Endothelial cell of umbilical vein (primary cell): ENCODE results near the gene RNF144B. TPM values are rescaled to one million over a fixed set of nuclear protein-coding genes. Genes with fewer than 3 reads are reported as not detected.

Experiments used
- BruUV-seq: library from RNA; stranded (reverse); fragments of 400-500 nt; replicated peaks from 2 replicates; lab custom pipeline; 2021; lab: Mats Ljungman, UMichigan
- CTCF ChIA-PET: fragments of 300-600, 350-600 bp; sonication (Branson Sonifier 250); formaldehyde crosslinking; loops from one replicate; lab custom pipeline; 2021; ENCODE audit warnings: antibody characterized with exemption, inconsistent platforms; lab: Charles Lee
- POLR2A ChIA-PET: fragments of 300-600, 350-600 bp; sonication (Branson Sonifier 250); formaldehyde crosslinking; loops from one replicate; lab custom pipeline; 2021; ENCODE audit warnings: antibody characterized with exemption, inconsistent platforms; lab: Charles Lee
- DNase-seq: peaks from one replicate; pipeline ENCODE4 v3.0.0-alpha.2; 2011; ENCODE audit warnings: low read depth, low spot score
- FAIRE-seq: peaks from 2 replicates; lab custom pipeline; 2011; peaks lifted over from hg19 to GRCh38; lab: Jason Lieb, UNC
- H2AFZ ChIP-seq: 2 replicates; pipeline ENCODE4 v1.6.0; 2012; ENCODE audit warnings: low read depth, low read length, control low read depth, inconsistent platforms
- H3K27ac ChIP-seq: 2 replicates; pipeline ENCODE4 v1.5.1; 2011; ENCODE audit warnings: low read depth, mild to moderate bottlenecking, control low read depth, low read length, moderate library complexity; ENCODE audit not compliant: insufficient read depth
- H3K27me3 ChIP-seq, 2 experiments: 2 replicates each; pipeline versions ENCODE4 v1.6.0 to v1.6.1; 2011; ENCODE audit warnings: low read length in 2 of 2, mixed read lengths in 1 of 2; ENCODE audit not compliant: control insufficient read depth in 2 of 2, insufficient read depth in 2 of 2
- H3K36me3 ChIP-seq, 2 experiments: 2 replicates in 1 of 2; 3 replicates in 1 of 2; pipeline ENCODE4 v1.5.1; 2011; ENCODE audit warnings: low read length in 2 of 2, mild to moderate bottlenecking in 1 of 2, moderate library complexity in 1 of 2; ENCODE audit not compliant: control insufficient read depth in 2 of 2, insufficient read depth in 2 of 2; ENCODE audit errors: extremely low read depth in 1 of 2
- H3K4me1 ChIP-seq: 3 replicates; pipeline ENCODE4 v1.5.1; 2011; ENCODE audit warnings: mild to moderate bottlenecking, low read length; ENCODE audit not compliant: control insufficient read depth, insufficient read depth; ENCODE audit errors: extremely low read depth
- H3K4me2 ChIP-seq: 2 replicates; pipeline ENCODE4 v1.6.1; 2011; ENCODE audit warnings: low read length, control low read depth, mixed read lengths; ENCODE audit not compliant: insufficient read depth
- H3K4me3 ChIP-seq, 3 experiments: fragments of 200-600 bp in 1 of 3; sonication (generic), shearing (Covaris generic) in 1 of 3; replicated peaks in 1 of 3; 2 replicates each; pipeline ENCODE4 v1.5.1; 2011 to 2016; ENCODE audit warnings: control low read depth in 3 of 3, low read length in 3 of 3, mild to moderate bottlenecking in 2 of 3, inconsistent platforms in 1 of 3, low read depth in 1 of 3, moderate library complexity in 1 of 3; ENCODE audit not compliant: insufficient read depth in 1 of 3
- H3K79me2 ChIP-seq: 2 replicates; pipeline ENCODE4 v1.6.0; 2012; ENCODE audit warnings: low read length, inconsistent platforms; ENCODE audit not compliant: control insufficient read depth, insufficient read depth
- H3K9ac ChIP-seq: replicated peaks from 2 replicates; pipeline ENCODE3; 2011; ENCODE audit warnings: low read length, control low read depth; ENCODE audit not compliant: insufficient read depth; ENCODE audit errors: extremely low read depth
- H3K9me1 ChIP-seq: replicated peaks from 3 replicates; pipeline ENCODE4 v1.6.0; 2011; ENCODE audit warnings: mild to moderate bottlenecking, low read length; ENCODE audit not compliant: control insufficient read depth, insufficient read depth; ENCODE audit errors: extremely low read depth
- H3K9me3 ChIP-seq: replicated peaks from 2 replicates; pipeline ENCODE4 v1.5.1; 2012; ENCODE audit warnings: low read length, inconsistent platforms; ENCODE audit not compliant: control insufficient read depth, insufficient read depth
- H4K20me1 ChIP-seq: replicated peaks from 2 replicates; pipeline ENCODE3; 2011; ENCODE audit warnings: mild to moderate bottlenecking, low read length; ENCODE audit not compliant: control insufficient read depth, insufficient read depth; ENCODE audit errors: extremely low read depth
- EZH2 ChIP-seq: IDR thresholded peaks from 2 replicates; pipeline ENCODE4 v1.6.1; 2012; ENCODE audit warnings: borderline replicate concordance, low read depth, mild to moderate bottlenecking, moderate library complexity, low read length, inconsistent platforms; ENCODE audit not compliant: severe bottlenecking
- FOS ChIP-seq: IDR thresholded peaks from 2 replicates; pipeline ENCODE4 v1.6.1; 2011; ENCODE audit warnings: mild to moderate bottlenecking, low read length, moderate library complexity, borderline replicate concordance; ENCODE audit not compliant: insufficient read depth
- GATA2 ChIP-seq: IDR thresholded peaks from 2 replicates; pipeline ENCODE4 v1.7.0; 2011; ENCODE audit warnings: low read depth, mild to moderate bottlenecking, moderate library complexity, mixed read lengths, low read length; ENCODE audit not compliant: insufficient read length, insufficient read depth
- JUN ChIP-seq: IDR thresholded peaks from 2 replicates; pipeline ENCODE4 v1.6.1; 2011; ENCODE audit warnings: borderline replicate concordance, low read depth; ENCODE audit not compliant: insufficient read length, insufficient read depth
- MYC ChIP-seq: IDR thresholded peaks from one replicate; pipeline ENCODE4 v1.6.1; 2011; ENCODE audit warnings: mild to moderate bottlenecking, low read depth, low read length
- POLR2A ChIP-seq: IDR thresholded peaks from 2 replicates; pipeline ENCODE4 v1.6.1; 2012; ENCODE audit warnings: low read depth, mild to moderate bottlenecking, control low read depth, low read length
- POLR2AphosphoS5 ChIP-seq: IDR thresholded peaks from 2 replicates; pipeline ENCODE4 v1.6.1; 2012; ENCODE audit warnings: low read depth, mild to moderate bottlenecking, control low read depth, low read length, moderate library complexity; ENCODE audit not compliant: insufficient read depth
- dilution Hi-C: fragments of 300-500 bp; cut with MboI; formaldehyde crosslinking; loops from one replicate; pipeline ENCODE4 v1.15.0; 2019; ENCODE audit warnings: low sequenced_read_pairs; ENCODE audit not compliant: extremely low pct_ligation_motif_present
- intact Hi-C: fragments of 100-400 bp; cut with micrococcal nuclease; formaldehyde crosslinking; loops from one replicate; pipeline ENCODE4 v1.10.0; 2022
- polyA plus RNA-seq, 4 experiments: library from polyadenylated mRNA; depleted of rRNA in 3 of 4; stranded (reverse) in 3 of 4; unstranded in 1 of 4; fragments of >200 nt; gene quantifications; 2 replicates each; pipeline versions ENCODE4 v1.2.1 to v1.2.3, GENCODE V29; 2011 to 2012; ENCODE audit warnings: missing spikeins in 1 of 4
- total RNA-seq: library from RNA; stranded (reverse); gene quantifications from 2 replicates; pipeline ENCODE4 v1.2.3, GENCODE V29; 2021
- TF ChIP-seq, protein P1 (sequence below), 2 donors: IDR thresholded peaks; 1 replicate in 1 of 2; 2 replicates in 1 of 2; pipeline ENCODE4 v1.5.1; 2011; ENCODE audit warnings: low read length in 2 of 2, mild to moderate bottlenecking in 2 of 2, moderate library complexity in 2 of 2, control low read depth in 1 of 2, inconsistent platforms in 1 of 2, low read depth in 1 of 2; ENCODE audit not compliant: insufficient read depth in 1 of 2; ENCODE audit errors: extremely low read depth in 1 of 2
- TF ChIP-seq, protein P2 (sequence below): IDR thresholded peaks from 2 replicates; pipeline ENCODE4 v1.6.1; 2011; ENCODE audit not compliant: insufficient read depth, insufficient read length

RNF144B gene
- total and polyA plus RNA-seq, 2 donors (not counting 3 experiments of a cell fraction or from before 2014, with no cell fraction given), result 18.1 to 97.3 TPM

DNA sequence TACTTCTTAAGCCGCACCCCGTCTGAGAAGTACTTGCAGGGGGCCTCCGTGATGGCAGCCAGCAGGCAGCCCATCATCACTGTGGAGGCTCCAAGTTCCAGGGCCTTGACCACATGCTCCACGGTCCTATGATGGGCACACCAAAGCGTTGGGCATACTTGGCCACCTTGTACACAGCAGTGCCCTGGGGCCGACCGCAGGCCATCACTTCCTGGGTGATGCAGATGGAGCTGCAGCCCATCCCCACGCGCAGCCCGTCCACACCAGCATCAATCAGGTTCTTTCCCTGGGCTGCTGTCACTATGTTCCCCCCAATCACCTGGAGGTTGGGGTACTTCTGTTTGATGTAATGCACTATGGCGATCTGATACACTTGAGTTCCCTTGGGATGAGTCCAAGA is 19.8 kb upstream of the RNF144B start:
- ChIA-PET POLR2A (no interaction called here), CTCF (no interaction called here)
- DNase-seq (no peak), FAIRE-seq (no peak)
- Histone ChIP-seq H3K79me2 (no peaks in the 10 kb centered on the region), H4K20me1 (no peaks in the 10 kb centered on the region), H3K36me3 (no peaks in the 10 kb centered on the region), H3K4me3 (no peak overlapping the region), H3K4me1 (peaks cover 57% of the 10 kb centered on the region), H3K9me1 (no peaks in the 10 kb centered on the region), H2AFZ (no peak overlapping the region), H3K27me3 (no peaks in the 10 kb centered on the region), H3K4me2 (no peak overlapping the region), H3K27ac (no peak overlapping the region), H3K9me3 (no peaks in the 10 kb centered on the region), H3K9ac (no peak overlapping the region)
- no peak for TF ChIP-seq POLR2AphosphoS5
- TF ChIP-seq, protein P1, sequence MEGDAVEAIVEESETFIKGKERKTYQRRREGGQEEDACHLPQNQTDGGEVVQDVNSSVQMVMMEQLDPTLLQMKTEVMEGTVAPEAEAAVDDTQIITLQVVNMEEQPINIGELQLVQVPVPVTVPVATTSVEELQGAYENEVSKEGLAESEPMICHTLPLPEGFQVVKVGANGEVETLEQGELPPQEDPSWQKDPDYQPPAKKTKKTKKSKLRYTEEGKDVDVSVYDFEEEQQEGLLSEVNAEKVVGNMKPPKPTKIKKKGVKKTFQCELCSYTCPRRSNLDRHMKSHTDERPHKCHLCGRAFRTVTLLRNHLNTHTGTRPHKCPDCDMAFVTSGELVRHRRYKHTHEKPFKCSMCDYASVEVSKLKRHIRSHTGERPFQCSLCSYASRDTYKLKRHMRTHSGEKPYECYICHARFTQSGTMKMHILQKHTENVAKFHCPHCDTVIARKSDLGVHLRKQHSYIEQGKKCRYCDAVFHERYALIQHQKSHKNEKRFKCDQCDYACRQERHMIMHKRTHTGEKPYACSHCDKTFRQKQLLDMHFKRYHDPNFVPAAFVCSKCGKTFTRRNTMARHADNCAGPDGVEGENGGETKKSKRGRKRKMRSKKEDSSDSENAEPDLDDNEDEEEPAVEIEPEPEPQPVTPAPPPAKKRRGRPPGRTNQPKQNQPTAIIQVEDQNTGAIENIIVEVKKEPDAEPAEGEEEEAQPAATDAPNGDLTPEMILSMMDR (IDR thresholded peaks at IDR 0.05; ENCODE audit: extremely low read depth in 1 of 2, insufficient read depth in 1 of 2, low read depth in 1 of 2, low read length in 2 of 2), result no peak
- TF ChIP-seq EZH2, result no peak
- TF ChIP-seq FOS, result no peak
- no peak for TF ChIP-seq GATA2
- TF ChIP-seq, protein P2, sequence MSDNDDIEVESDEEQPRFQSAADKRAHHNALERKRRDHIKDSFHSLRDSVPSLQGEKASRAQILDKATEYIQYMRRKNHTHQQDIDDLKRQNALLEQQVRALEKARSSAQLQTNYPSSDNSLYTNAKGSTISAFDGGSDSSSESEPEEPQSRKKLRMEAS, result no peak
- TF ChIP-seq JUN, result no peak
- TF ChIP-seq MYC, result no peak
- no peak for TF ChIP-seq POLR2A
- BruUV-seq, result no TSS peak
- intact Hi-C loops (no loop called here), dilution Hi-C loops (no loop called here)
